NCI-H510A treated with DMSO at 0.1 percent for 48 hours (cell line): ENCODE data around the gene VDAC2.

ENCODE experiments used
- DNase-seq: peaks from one replicate; lab custom pipeline; 2025; lab: John Stamatoyannopoulos, UW

The VDAC2 gene

GRCh38 chr10:75230600-75231038 lies 20.0 kb downstream of the VDAC2 start:
- DNase-seq: peak; percentile 74

- no peak for DNase-seq
Observed at GRCh38 chr10:75231672-75232581, 21.3 kb downstream of the VDAC2 start.

DNA sequence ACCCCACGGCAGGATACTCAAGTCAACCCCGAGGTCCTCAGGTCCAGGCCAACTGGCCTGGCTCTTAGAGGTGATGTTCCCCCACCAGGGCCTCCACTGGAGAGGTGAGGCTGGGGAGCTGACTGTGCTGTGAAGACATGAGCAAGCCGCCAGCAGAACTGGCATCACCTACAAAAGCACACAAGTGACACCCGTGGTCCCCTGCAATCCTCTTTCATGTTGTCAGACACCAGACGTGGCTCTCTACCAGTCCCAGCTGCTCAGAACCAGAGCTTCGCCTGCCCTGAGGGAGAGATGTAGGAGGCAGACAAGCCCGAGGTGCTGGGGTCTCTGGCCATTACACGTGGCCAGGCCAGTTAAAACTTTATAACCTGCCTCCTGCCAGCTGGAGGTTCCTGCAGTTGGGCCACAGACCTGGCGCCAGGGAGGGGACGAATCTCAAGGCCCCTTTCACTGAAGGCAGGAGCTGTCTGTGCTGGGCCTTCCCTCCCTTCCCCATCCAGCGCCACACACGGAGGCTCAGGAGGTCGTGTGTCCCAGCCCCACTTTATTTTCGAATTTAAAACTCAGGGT lies 22.9 kb downstream of the VDAC2 start:
- no peak for DNase-seq

- DNase-seq: peak; percentile 91
Observed at GRCh38 chr10:75234017-75234682, 23.6 kb downstream of the VDAC2 start.

DNA sequence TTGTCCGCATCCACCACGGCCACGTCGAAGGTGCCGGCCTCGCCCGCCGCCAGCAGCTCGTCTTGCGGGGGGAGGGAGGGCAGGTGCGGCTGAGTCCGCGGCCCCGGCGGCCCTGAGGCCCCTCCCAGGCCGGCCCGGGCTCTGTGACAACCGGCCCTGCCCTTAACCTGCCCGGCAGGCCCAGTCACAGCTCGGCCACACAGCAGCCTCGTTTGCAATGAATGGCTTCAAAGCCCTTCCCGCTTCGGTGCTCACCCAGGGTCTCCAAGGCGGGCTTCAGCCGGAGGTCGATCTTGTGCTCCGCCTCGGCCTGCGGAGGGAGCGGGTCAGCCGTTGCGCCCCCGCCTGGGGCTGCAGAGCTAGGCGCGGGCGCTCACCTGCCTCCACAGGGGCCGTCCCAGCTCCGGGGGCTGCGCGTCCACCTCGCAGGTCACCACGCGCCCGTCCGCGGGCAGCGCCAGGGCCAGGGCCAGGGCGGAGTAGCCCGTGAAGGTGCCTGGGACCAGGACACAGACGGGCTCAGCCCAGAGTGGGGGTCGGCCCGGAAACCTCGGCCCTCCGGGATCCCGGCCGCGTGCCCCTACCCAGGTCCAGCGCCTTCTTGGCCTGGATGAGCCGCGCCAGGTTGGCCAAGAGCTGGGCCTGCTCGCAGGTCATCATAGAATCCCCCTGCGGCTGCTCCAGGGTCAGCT lies 24.2 kb downstream of the VDAC2 start:
- peak; percentile 73 for DNase-seq

DNA sequence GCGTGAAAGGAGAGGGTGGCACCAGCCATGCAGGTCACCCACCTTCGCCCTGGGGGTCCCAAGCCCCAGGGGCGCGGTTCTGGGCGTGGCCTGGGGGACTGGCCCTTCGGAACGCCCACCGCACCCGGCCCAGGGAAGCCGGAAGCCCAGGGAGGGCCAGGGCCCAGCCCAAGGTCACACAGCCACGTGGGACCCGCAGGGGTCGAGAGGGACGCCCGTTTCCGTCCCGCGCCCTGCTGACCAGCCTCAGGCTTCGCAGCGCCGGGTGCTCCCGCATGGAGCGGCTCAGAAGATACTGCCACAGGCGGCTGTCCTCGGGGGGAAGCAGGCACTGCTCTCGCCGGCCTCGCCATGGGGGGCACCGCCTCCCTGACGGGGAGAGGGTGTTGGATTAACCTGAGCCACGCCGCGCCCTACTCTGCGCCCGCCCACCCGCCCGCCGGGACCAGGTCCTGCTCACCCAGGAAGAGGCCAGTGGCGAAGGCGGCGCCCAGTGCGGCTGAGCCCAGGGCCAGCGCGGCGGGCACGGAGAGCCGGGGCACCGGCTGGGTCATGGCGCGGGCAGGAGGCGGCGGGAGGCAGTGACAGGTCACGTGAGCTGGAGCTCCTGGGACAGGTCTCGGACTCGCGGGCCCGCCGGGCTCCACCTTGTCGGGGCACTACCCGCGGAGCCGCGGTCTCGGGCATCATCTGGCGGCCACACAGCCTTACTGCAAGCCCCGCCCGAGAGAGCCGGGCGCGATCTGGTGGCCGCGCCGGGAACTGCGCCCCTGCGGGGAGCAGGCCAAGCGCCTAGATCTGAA lies 25.0 kb downstream of the VDAC2 start, which contains the start of gene COMTD1:
COMTD1 (minus strand) TSS at position 583 of the 803 bp plus-strand sequence; CDS start at position 554, 29 bp downstream.
- DNase-seq: peak; percentile 92

DNA sequence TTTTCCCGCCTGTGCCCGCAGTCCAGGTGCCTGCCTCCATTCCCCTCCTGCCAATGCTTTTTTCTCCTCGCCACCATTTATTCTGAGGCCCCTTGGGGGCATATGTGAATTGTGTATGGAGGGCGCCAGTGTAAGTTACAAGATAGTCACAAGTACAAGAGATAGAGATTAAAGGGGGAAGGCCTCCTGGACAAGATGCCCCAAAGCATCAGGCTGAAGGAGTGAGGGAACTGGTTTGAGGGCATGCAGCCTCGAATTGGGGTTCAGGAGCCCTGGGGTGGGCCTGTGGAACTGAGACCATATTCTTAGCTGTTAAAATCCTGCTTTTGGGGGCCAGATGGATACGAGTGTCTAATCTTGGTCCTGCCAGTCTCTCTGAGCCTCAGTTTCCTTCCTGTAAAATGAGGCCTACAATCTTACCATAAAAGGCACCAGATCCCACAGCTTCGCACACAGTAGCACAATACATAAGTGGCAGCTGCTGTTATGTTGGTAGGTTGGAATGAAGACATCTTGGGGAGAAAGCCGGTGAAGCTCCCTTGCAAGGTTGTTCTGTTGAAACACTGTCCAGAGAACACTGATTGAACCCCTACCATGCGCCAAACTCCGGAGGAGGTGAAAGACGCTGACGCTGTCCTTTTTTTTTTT lies 25.7 kb downstream of the VDAC2 start:
- DNase-seq: no peak

GRCh38 chr10:75238182-75239095 lies 27.8 kb downstream of the VDAC2 start:
- DNase-seq: no peak

- no peak for DNase-seq
Observed at GRCh38 chr10:75239096-75239790, 28.6 kb downstream of the VDAC2 start.

GRCh38 chr10:75240329-75241076 lies 29.9 kb downstream of the VDAC2 start:
- no peak for DNase-seq

DNA sequence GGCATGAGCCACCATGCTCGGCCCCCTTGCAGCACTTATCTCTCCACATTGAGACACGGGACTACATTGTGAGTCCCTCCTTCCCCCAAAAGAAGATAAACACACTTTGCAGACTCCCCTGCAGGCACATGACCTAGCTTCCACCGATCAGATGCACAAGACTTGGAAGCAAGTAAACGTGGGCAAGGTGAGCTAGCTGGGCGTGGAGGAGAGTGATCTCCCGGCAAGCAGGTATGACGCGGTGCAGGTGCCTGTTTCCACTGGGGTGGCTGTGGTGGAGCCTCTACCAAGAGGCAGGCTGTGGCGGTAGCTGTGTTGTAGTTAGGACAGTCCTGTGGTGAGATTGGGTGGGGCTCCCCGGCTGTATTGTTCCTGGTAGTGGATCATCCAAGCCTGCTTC lies 32.8 kb downstream of the VDAC2 start:
- DNase-seq: no peak

DNA sequence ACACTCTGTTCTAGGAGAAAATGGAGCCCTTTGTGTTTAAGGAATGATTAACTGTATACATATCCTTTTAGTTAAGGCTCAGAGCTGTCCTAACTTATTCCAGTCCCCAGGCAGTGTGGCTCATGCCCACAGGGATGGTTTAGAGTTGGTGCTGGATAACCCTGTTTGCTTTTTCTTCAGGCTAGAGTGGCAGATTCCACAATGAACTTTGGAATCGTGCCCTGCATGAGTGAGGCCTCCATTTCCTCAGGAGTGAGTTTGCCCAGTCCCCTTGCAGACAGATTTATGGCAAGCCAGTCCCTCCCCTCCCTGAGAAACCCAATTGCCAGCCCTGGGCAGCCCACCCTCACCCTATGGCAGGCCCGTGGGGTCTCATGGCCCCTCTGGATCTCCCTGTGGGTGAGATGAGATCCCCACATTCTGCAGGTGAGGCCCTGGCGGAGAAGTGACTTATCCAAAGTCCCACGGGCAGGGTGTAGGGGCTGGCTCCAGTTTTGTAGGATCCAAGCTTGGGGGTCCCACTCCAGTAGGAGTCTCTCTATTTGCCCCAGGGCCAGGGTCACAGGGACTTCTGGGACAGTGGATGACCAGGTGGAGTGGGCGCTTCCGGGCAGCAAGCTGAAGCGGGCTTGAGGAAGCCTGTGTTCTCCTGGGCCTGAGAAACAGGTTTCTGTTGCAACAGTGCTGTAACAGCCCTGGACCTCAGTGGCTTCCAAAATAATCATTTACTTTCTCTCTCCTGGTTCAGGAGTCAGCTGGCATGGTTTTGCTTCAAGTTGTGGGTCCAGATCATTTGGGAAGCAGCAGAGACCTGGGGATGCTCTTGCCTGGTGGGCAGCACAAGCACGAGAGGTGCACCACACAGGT lies 34.1 kb downstream of the VDAC2 start:
- no peak for DNase-seq

- DNase-seq: no peak
Observed at GRCh38 chr10:75245354-75246250, 35.0 kb downstream of the VDAC2 start.

DNA sequence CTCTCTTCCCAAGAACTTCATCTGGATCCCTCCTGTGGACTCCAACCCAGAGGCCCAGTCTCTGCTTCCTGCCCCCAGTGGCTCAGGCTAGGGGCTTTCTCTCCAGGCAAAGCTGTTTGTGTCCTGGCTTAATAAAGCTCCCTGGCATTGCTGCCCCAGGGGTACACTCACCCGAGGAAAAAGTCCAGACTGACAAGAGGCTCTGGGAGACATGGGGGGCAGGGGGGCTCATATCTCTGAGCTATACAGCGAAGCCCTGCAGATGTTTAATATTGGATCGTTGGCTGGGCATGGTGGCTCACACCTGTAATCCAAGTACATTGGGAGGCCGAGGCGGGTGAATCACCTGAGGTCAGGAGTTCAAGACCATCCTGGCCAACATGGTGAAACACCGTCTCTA lies 35.9 kb downstream of the VDAC2 start:
- DNase-seq: no peak

- DNase-seq: no peak
Observed at GRCh38 chr10:75247797-75248196, 37.2 kb downstream of the VDAC2 start.

GRCh38 chr10:75250934-75251333 lies 40.3 kb downstream of the VDAC2 start:
- no peak for DNase-seq
